Measurements from ENCODE around the gene TCAIM. TPM values are rescaled to one million over a fixed set of nuclear protein-coding genes. Genes with fewer than 3 reads are reported as not detected.

The TCAIM gene, protein sequence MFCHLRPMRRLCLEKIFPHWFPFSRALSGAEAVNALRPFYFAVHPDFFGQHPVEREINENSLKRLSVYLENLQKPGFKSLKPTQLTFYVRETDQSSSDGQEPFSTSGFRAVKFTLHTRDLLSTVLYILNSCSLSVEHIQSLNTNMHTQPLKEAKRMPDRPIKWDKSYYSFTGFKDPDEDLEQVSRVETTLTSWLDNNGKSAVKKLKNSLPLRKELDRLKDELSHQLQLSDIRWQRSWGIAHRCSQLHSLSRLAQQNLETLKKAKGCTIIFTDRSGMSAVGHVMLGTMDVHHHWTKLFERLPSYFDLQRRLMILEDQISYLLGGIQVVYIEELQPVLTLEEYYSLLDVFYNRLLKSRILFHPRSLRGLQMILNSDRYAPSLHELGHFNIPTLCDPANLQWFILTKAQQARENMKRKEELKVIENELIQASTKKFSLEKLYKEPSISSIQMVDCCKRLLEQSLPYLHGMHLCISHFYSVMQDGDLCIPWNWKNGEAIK
- 22.6 and 25.5 TPM in 2 replicates for total RNA-seq

DNA sequence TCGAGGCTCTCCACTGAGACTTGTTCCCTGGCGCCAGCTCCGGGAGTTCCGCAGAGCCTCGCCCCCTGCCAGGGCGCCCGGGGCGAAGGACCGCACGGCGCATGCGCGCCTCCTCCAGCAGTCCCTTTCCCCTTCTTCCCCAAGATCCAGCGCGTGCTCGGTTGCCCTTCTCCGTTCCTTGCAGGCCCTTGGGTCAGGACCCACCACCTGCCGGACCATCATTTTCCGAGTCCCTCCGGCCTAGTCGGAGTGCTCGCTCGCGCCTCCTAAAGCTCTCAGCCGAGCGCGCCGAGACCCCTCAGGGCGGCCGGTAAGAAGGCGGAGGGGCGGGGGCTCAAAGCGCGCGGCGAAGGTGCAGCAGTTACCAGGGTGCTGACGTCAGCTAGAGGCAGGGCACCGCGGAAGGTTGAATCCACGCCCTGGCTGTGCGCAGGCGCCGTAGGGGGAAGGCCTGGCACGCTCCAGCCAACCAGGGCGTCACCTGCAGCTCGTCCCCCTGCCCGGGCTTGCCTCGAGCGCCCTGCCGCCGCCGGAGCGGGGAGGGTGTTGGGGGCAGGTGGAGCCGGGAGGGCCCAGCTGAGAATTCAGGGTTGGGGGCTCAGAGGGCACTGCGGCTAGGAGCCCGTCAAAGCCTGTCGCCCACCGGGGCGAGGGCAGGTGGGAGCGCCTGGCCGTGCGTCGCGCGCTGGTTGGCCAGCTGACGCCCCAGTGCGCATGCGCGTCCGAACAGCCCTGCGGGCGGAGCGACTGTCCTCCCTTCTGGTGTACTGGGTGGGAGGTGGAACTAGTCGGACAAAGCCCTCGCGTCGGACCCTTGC is at the start of gene TCAIM:
TSS of gene TCAIM (plus strand) at position 757 of the 818 bp plus-strand sequence. CDS start 16,017 bp downstream, outside the sequence.

Other genes with a start within 250 kb of the TCAIM start
- gene TOPAZ1, start 96.9 kb upstream of the TCAIM start, total RNA-seq = not detected in 2 replicates
- gene ZNF445, start 138.9 kb downstream of the TCAIM start, total RNA-seq = 3.0 and 3.5 TPM in 2 replicates
- gene ZKSCAN7, start 216.4 kb downstream of the TCAIM start, total RNA-seq = 1.4 and 2.5 TPM in 2 replicates
- gene ZNF660, start 246.2 kb downstream of the TCAIM start, total RNA-seq = 0.05 and 0.07 TPM in 2 replicates

Data from airway epithelial cell (primary cell).